ENCODE data around the gene RNF38. TPM values are rescaled to one million over a fixed set of nuclear protein-coding genes. Genes with fewer than 3 reads are reported as not detected.
A peak's percentile ranks its signal among the peaks of the same experiment; 100 is the strongest.
"Not testable (repeated sequence)": the region's sequence is repeated elsewhere in the genome, so short reads cannot be mapped to it uniquely, and the experiment has no call there.

Gene RNF38
- total RNA-seq, 1 experiment from 2014 or later, result 41.1 TPM

DNA sequence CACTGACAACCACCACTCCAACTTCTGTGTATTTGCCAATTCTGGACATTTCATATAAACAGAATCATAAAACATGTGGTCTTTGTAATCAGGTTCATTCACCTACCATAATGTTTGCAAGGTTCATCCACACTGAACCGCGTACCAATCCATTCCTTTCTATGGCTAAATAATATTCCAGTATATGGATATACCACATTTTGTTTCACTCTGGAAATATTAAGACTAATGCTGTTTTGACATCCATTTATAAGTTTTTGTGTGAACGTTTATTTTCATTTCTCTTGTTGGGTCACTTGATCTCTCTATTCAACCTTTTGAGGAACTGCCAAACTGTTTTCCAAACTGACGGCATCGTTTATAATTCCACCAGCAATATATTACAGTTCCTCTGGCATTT lies 26.3 kb upstream of the RNF38 start:
- H3K27me3 ChIP-seq (ENCODE audit: control insufficient read depth, insufficient read depth, low read length), result no peaks in the 10 kb centered on the region
- no peak for DNase-seq
- peaks cover 3% of the 10 kb centered on the region for H3K36me3 ChIP-seq (replicated peaks; ENCODE audit: control insufficient read depth, insufficient read depth, low read length)
- H3K4me3 ChIP-seq (ENCODE audit: insufficient read depth, low read depth, low read length), result no peak overlapping the region

DNA sequence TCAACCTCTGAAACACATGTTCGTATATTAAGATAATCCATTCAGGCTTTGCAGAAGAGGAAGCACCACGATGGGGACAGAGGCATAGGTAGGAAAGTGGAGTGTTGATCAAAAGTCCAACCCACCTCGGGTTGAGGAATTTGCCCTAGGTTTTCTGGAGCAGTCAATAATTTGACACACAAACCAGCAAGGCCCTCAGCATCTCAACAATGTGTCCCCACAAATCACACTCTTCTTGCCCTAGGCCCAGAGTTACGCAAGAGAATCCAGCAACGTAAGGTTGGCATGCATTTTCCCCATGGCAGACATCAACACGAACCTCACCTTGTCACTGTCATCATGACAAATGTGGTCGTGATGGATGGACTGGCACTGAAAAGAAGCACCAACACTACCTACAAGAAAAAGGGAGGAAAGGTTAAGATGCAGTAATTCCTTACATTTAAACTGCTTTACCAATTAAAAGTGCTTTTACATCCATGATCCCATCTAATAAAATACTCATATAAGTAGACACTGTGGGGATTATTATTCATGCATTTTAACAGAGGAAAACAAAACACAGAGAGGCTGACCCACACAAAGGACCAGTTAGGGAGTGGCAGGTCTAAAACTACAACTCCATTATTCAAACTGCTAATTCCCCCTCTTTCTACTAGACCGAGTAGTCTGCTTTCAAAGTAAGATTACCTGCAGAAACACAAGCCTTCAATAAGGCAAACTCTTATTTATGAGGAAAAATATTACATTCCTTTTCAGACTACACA lies 24.4 kb upstream of the RNF38 start:
- DNase-seq, result no peak
- H3K4me3 ChIP-seq (ENCODE audit: insufficient read depth, low read depth, low read length), result no peak overlapping the region
- H3K36me3 ChIP-seq (replicated peaks; ENCODE audit: control insufficient read depth, insufficient read depth, low read length), result peaks cover 4% of the 10 kb centered on the region

DNA sequence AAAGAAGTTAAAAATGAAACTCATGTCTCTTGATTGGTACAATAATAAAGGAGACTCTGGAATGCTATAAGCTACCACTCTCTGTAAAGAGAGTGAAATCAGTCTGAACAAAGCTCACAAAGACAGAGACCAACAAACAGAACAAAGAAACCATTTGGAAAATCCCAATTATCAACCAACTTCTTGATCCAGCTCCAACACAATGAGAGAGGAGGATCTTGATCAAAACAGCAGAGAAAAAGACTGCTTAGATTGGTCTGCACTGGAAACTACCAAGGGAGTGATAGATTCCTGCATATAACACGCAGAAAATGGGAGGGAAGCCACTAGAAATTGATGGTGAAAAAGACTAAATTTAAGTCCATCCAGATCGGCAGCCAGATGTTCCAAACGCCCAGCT lies 23.1 kb upstream of the RNF38 start:
- no peak for DNase-seq
- Histone ChIP-seq H3K4me3 (ENCODE audit: insufficient read depth, low read depth, low read length) (no peak overlapping the region), H3K27me3 (ENCODE audit: control insufficient read depth, insufficient read depth, low read length) (no peaks in the 10 kb centered on the region), H3K36me3 (replicated peaks; ENCODE audit: control insufficient read depth, insufficient read depth, low read length) (peaks cover 4% of the 10 kb centered on the region)

More for the DNA sequence above, 24.4 kb upstream of the RNF38 start:
- no peaks in the 10 kb centered on the region for H3K27me3 ChIP-seq (ENCODE audit: control insufficient read depth, insufficient read depth, low read length)

DNA sequence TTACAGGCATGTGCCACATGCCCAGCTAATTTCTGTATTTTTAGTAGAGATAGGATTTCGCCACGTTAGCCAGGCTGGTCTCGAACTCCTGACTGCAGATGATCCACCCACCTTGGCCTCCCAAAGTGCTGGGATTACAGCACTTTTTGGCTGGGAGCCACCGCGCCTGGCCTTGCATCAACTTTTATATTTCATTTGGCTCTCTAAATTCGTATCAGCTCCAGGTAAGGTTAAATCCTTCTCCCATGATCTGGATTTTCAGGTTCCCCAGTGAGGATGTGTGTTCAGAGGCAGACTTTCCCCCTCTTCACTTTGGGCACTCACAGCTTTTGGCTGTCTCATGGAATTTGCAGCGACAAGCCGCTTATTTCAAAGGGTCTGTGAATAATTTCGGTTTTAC lies 16.8 kb upstream of the RNF38 start:
- Histone ChIP-seq H3K4me3 (ENCODE audit: insufficient read depth, low read depth, low read length) (no peak overlapping the region), H3K27me3 (ENCODE audit: control insufficient read depth, insufficient read depth, low read length) (no peaks in the 10 kb centered on the region), H3K36me3 (replicated peaks; ENCODE audit: control insufficient read depth, insufficient read depth, low read length) (peaks cover 1% of the 10 kb centered on the region)
- DNase-seq, result no peak

DNA sequence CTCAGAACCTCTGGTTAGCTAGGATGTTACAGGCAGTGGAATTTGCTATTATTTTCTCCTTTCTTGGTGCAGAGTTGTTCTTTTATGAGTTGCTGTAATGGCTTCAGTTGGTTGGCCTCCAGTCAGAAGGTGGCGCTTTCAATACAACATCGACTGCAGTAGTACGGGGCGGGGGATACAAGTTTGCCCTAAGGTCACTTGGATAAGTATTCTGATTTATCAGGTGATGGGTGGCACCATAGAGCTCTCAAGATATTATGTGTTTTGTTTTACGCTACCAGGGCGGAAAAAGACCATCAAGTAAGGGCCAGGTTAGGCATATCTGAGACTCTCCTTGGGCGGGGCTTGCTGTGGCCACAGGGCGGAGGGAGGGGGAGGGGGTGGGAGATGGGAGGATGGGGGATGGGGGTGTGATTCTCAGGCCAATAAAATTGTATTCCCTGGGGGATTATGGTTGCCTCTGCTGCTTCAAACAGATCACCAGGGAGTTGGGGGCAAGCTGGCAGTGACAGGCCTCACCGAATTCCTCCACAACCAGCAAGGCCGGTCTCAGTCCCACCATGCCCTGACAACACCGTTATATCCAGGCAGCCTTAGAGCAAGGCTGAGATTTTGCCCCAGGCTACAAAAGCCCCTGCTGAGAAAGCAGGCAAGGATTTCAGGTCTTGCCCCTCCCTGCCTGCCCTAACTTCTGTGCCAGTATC lies 15.9 kb upstream of the RNF38 start:
- no peak overlapping the region for H3K4me3 ChIP-seq (ENCODE audit: insufficient read depth, low read depth, low read length)
- H3K36me3 ChIP-seq (replicated peaks; ENCODE audit: control insufficient read depth, insufficient read depth, low read length), result no peaks in the 10 kb centered on the region
- H3K27me3 ChIP-seq (ENCODE audit: control insufficient read depth, insufficient read depth, low read length), result no peaks in the 10 kb centered on the region
- peak; percentile 31 for DNase-seq

DNA sequence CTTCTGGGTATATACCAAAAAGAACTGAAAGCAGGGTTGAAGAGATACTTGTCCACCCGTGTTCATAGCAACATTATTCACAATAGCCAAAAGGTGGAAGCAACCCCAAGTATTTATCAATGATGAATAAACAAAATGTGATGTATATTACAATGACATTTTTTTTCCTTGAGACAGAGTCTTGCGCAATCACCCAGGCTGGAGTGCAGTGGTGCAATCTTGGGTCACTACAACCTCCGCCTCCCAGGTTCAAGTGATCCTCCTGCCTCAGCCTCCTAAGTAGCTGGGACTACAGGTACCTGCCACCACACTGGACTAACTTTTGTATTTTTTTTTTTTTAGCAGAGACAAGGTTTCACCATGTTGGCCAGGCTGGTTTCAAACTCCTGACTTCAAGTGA lies 11.3 kb upstream of the RNF38 start:
- not testable (repeated sequence) for H3K27me3 ChIP-seq (ENCODE audit: control insufficient read depth, insufficient read depth, low read length); H3K4me3 ChIP-seq (ENCODE audit: insufficient read depth, low read depth, low read length)

DNA sequence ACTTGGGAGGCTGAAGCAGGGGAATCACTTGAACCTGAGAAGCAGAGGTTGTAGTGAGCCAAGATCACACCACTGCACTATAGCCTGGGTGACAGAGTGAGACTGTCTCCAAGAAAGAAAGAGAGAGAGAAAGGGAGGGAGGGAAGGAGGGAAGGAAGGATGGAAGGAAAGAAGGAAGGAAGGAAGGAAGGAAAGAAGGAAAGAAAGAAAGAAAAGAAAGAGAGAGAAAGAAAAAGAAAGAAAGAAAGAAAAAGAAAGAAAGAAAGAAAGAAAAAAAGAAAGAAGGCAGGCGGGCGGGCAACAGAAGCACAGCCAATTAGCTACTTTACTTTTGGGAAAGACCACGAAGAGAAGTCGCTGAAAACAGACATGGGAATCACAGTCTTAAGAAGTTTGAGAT lies 9.0 kb upstream of the RNF38 start:
- H3K27me3 ChIP-seq (ENCODE audit: control insufficient read depth, insufficient read depth, low read length); DNase-seq; H3K36me3 ChIP-seq (replicated peaks; ENCODE audit: control insufficient read depth, insufficient read depth, low read length); H3K4me3 ChIP-seq (ENCODE audit: insufficient read depth, low read depth, low read length): not testable (repeated sequence)

More for the DNA sequence above, 11.3 kb upstream of the RNF38 start:
- DNase-seq; H3K36me3 ChIP-seq (replicated peaks; ENCODE audit: control insufficient read depth, insufficient read depth, low read length): not testable (repeated sequence)

DNA sequence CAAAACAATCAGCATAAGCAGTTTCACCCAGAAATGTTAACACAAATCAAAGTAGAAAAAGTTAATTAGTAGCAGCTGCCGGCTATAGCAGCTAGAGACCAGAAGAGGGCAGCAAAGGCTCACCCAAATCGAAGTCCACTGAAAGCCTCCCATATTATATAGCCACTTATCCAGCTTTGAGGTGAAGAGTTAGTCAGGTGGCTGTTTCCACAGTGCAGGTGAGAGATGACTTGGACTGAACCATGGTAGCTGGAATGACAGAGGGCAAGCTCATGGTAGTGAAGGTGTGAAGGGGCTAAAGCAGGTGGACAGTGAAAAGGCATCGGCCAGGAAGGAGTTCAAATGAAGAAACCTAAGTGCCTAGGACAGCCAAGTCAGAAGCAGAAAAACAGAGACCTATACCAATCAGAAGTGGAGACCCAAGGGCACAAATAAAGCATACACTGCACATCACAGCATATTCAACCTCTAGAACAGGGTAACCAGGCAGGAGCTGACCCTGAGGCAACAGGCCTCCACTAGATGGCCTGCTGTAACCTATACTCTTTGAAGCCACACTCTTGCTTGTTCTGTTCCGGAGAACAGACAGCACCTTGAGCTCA lies 7.2 kb upstream of the RNF38 start:
- Histone ChIP-seq H3K4me3 (ENCODE audit: insufficient read depth, low read depth, low read length) (no peak overlapping the region), H3K27me3 (ENCODE audit: control insufficient read depth, insufficient read depth, low read length) (no peaks in the 10 kb centered on the region), H3K36me3 (replicated peaks; ENCODE audit: control insufficient read depth, insufficient read depth, low read length) (no peaks in the 10 kb centered on the region)
- DNase-seq, result peak; percentile 52

DNA sequence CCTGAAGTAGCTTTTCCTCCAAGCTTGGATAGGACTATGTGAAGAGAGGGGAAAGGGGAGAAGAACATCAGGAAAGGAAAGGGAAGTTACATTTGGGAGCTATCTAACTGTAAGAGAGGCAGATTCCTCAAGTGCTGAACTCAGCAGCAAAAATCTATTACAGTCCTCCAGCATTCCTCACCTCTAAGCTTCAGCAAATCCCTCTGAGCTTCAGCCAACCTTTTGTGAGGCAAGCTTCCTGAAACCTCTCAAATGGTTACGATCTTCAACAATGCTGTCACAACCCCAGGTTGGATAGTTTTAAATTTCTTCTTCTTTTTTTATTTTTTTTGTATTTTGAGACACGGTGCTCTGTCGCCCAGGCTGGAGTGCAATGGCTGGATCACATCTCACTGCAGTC lies 2.5 kb upstream of the RNF38 start:
- Histone ChIP-seq H3K36me3 (replicated peaks; ENCODE audit: control insufficient read depth, insufficient read depth, low read length) (no peaks in the 10 kb centered on the region), H3K4me3 (ENCODE audit: insufficient read depth, low read depth, low read length) (no peak overlapping the region), H3K27me3 (ENCODE audit: control insufficient read depth, insufficient read depth, low read length) (no peaks in the 10 kb centered on the region)
- no peak for DNase-seq

DNA sequence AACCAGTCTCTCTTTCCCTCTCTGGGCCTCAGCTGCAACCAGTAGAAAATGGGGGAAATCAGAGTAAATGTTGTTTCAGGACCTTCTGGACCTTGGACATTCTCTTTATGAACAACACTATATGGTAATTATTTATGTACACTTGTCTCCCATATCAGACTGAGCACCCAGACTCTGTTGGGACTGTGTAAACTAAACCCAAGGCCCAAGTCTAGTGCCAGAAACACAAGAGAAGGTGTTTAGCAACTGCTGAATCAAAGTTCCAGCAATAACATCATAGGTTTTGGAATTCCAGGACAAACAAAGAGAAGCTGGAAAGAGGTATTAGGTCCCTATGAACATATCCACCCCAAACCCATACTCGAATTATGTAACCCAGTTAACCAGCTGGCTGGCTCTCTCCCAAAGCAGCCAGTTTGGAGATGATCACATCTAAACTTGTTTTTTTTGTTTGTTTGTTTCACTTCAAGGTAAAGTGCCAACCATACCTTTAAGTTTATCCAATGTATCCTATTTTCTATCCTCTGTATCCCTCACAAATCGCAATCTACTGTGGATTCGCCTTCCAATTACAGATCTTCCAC lies 1.9 kb upstream of the RNF38 start:
- Histone ChIP-seq H3K27me3 (ENCODE audit: control insufficient read depth, insufficient read depth, low read length) (no peaks in the 10 kb centered on the region), H3K36me3 (replicated peaks; ENCODE audit: control insufficient read depth, insufficient read depth, low read length) (no peaks in the 10 kb centered on the region), H3K4me3 (ENCODE audit: insufficient read depth, low read depth, low read length) (no peak overlapping the region)
- no peak for DNase-seq

DNA sequence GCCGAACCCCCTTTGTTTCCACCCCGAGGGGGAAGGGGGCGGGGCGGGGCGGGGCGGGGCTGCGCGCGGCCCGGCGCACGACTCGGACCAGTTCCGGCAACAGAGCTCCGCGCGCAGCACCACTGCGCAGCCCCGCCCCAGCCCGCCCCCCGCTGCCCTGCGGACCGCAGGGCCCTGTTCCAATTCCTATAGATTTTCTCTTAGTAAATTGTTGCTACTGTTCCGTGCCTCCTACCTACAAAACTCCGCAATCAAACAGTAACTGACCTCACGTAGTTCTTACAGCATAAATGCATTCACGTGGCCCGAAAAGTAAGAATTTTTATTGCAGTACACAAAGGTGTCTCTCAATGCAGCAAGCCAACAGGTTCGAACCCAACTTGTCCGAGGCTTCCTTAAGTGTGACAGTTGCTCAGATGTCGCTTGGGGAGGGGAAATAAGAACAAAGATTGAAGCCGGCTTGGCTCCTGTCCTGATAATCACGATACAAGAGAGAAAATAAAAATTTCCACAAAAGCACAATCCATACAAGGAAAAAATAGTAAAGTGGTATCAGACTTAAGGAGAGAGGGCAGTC lies 1.2 kb upstream of the RNF38 start:
- Histone ChIP-seq H3K4me3 (ENCODE audit: insufficient read depth, low read depth, low read length) (peak overlapping the region; percentile 83), H3K27me3 (ENCODE audit: control insufficient read depth, insufficient read depth, low read length) (no peaks in the 10 kb centered on the region), H3K36me3 (replicated peaks; ENCODE audit: control insufficient read depth, insufficient read depth, low read length) (no peaks in the 10 kb centered on the region)
- peak; percentile 95 for DNase-seq

DNA sequence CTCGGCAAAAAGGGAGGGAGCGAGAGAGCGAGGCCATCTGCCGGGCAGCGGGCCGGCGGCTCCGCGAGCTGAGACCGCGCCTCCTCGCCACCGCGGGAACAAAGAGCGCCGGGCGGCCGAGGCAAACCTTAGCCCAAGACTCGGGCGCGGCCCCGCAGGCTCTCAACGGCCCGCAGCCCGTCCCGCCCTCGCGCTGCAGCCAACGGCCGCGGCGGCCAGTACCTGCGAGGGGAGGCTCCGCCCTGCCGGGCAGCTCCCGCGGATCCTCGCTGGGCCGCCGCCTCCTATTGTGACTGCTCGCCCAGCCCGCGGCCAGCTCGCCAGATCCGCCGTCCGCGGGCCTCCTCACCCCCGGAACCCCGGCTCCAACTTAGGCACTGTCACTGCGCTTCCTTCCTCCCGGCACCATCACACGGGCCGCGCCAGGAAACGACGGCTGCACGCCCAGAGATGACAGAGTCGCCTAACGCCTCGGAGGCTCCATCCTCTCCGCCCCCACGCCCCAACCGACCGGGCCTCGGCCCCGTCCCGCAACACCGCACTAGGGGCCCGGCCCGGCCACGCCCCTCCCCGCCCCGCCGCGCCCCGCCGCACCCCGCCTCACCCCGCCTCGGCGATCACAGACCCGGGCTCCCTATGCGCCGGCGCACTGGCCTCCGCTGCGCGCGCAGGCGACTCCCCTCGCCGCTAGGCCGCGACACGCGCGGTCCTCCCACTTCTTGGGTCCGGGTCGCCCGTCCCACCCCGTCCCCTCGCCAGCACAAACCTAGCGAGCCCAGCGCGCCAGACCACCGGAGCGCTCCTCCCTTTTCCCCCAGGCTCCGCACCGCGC lies 479 bp upstream of the RNF38 start:
- H3K36me3 ChIP-seq (replicated peaks; ENCODE audit: control insufficient read depth, insufficient read depth, low read length), result no peaks in the 10 kb centered on the region

DNA sequence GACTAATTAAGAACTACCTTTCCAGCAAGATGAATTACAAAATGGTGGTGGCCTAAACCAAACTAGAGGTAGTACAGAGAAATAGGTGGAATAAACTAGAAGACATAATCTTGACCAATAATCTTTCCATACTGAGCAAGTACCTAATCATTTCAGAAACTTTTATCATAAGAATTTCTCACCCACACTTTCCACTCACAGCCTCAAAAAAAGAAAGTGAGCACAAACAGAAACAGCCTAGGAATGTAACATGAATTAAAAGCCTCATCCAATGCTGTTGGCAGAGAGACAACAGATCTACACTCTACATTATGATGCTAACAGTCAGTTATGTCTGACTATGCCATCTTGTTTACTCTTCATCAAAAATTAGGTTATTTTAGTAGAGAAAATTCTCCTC lies 1.3 kb downstream of the RNF38 start:
- Histone ChIP-seq H3K4me3 (ENCODE audit: insufficient read depth, low read depth, low read length) (no peak overlapping the region), H3K36me3 (replicated peaks; ENCODE audit: control insufficient read depth, insufficient read depth, low read length) (no peaks in the 10 kb centered on the region), H3K27me3 (ENCODE audit: control insufficient read depth, insufficient read depth, low read length) (no peaks in the 10 kb centered on the region)
- DNase-seq, result no peak

More for the DNA sequence above, 479 bp upstream of the RNF38 start:
- DNase-seq, result peak; percentile 97
- no peaks in the 10 kb centered on the region for H3K27me3 ChIP-seq (ENCODE audit: control insufficient read depth, insufficient read depth, low read length)
- peak overlapping the region; percentile 83 for H3K4me3 ChIP-seq (ENCODE audit: insufficient read depth, low read depth, low read length)

DNA sequence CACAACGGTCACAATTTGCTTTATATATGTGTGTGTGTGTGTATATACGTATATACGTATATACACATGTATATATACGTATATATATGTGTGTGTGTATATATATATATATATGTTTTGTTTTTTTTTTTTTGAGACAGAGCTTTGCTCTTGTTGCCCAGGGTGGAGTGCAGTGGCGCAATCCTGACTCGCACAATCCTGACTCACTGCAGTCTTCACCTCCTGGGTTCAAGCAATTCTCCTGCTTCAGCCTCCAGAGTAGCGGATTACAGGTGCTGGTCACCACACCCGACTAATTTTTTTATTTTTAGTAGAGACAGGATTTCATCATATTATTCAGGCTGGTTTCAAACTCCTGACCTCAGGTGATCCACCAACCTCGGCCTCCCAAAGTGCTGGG lies 3.1 kb downstream of the RNF38 start:
- no peaks in the 10 kb centered on the region for H3K27me3 ChIP-seq (ENCODE audit: control insufficient read depth, insufficient read depth, low read length)
- DNase-seq, result no peak
- H3K4me3 ChIP-seq (ENCODE audit: insufficient read depth, low read depth, low read length), result no peak overlapping the region
- H3K36me3 ChIP-seq (replicated peaks; ENCODE audit: control insufficient read depth, insufficient read depth, low read length), result no peaks in the 10 kb centered on the region

All from H7 (cell line).